Neural crest cell (in vitro differentiated cells): ENCODE data around the gene SLC10A6. TPM values are rescaled to one million over a fixed set of nuclear protein-coding genes. Genes with fewer than 3 reads are reported as not detected.

Experiments
- DNase-seq: peaks from one replicate; pipeline ENCODE4 v3.0.0; 2021; ENCODE audit warnings: low read depth, mixed read lengths, low spot score
- H3K27ac Mint-ChIP-seq: one replicate; pipeline ENCODE4 v1.8.0; 2021; ENCODE audit warnings: mild to moderate bottlenecking, mixed read lengths; ENCODE audit not compliant: unreplicated experiment
- H3K27me3 Mint-ChIP-seq: 2 replicates; pipeline ENCODE4 v1.8.0; 2021; ENCODE audit warnings: low read depth, mild to moderate bottlenecking, mixed read lengths
- H3K36me3 Mint-ChIP-seq: 2 replicates; pipeline ENCODE4 v1.8.0; 2021; ENCODE audit warnings: low read depth, mild to moderate bottlenecking, mixed read lengths
- H3K4me1 Mint-ChIP-seq: 2 replicates; pipeline ENCODE4 v1.8.0; 2021; ENCODE audit warnings: mixed read lengths
- H3K4me3 Mint-ChIP-seq: one replicate; pipeline ENCODE4 v1.8.0; 2021; ENCODE audit warnings: mild to moderate bottlenecking, mixed read lengths
- H3K9me3 Mint-ChIP-seq: 2 replicates; pipeline ENCODE4 v1.8.0; 2021; ENCODE audit warnings: mixed read lengths
- total RNA-seq: library from RNA; stranded (reverse); gene quantifications from 2 replicates; pipeline ENCODE4 v1.2.1, GENCODE V29; 2021
- TF ChIP-seq, protein P1 (sequence below): fragments of 200-600 bp; sonication (generic); conservative IDR thresholded peaks from 2 replicates; pipeline ENCODE4 v1.5.0; 2021; ENCODE audit warnings: antibody characterized with exemption, mild to moderate bottlenecking

The SLC10A6 gene
- total RNA-seq, 1 donor from 2014 or later: not detected

- H3K9me3 Mint-ChIP-seq: peaks cover 4% of the 10 kb centered on the region
These were observed 23.7 kb downstream of the SLC10A6 start for GRCh38 chr4:86825511-86825910.

DNA sequence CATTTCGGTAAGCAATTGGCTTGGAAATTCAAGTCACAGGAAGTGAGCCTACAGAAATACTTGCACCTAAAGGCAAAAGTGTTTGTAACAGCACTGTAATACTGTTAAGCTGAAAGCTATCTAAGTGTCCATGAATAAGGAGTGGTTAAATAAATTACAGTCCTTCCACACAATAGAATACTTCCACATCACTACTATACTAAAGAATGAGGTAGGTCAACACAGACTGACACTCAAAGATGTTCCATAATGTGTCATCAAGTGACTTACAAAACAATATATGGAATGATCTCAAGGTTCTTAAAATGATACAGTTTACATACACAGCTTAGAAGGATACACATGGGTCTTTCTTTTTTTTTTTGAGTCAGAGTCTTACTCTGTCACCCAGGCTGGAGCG is 27.0 kb downstream of the SLC10A6 start:
- DNase-seq: no peak
- Mint-ChIP-seq H3K27me3 (no peaks in the 10 kb centered on the region), H3K9me3 (peaks cover 4% of the 10 kb centered on the region), H3K4me3 (no peak overlapping the region), H3K4me1 (peaks cover 11% of the 10 kb centered on the region), H3K36me3 (peaks cover 8% of the 10 kb centered on the region), H3K27ac (no peak overlapping the region)
- TF ChIP-seq, protein P1, sequence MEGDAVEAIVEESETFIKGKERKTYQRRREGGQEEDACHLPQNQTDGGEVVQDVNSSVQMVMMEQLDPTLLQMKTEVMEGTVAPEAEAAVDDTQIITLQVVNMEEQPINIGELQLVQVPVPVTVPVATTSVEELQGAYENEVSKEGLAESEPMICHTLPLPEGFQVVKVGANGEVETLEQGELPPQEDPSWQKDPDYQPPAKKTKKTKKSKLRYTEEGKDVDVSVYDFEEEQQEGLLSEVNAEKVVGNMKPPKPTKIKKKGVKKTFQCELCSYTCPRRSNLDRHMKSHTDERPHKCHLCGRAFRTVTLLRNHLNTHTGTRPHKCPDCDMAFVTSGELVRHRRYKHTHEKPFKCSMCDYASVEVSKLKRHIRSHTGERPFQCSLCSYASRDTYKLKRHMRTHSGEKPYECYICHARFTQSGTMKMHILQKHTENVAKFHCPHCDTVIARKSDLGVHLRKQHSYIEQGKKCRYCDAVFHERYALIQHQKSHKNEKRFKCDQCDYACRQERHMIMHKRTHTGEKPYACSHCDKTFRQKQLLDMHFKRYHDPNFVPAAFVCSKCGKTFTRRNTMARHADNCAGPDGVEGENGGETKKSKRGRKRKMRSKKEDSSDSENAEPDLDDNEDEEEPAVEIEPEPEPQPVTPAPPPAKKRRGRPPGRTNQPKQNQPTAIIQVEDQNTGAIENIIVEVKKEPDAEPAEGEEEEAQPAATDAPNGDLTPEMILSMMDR: no peak

More at GRCh38 chr4:86825511-86825910, 23.7 kb downstream of the SLC10A6 start:
- peak overlapping the region; percentile 21 for H3K27ac Mint-ChIP-seq
- H3K36me3 Mint-ChIP-seq: no peaks in the 10 kb centered on the region
- TF ChIP-seq, protein P1: no peak
- no peak overlapping the region for H3K4me3 Mint-ChIP-seq
- no peak for DNase-seq
- no peaks in the 10 kb centered on the region for H3K4me1 Mint-ChIP-seq
- no peaks in the 10 kb centered on the region for H3K27me3 Mint-ChIP-seq

- Mint-ChIP-seq H3K27me3 (no peaks in the 10 kb centered on the region), H3K4me3 (no peak overlapping the region), H3K27ac (no peak overlapping the region), H3K36me3 (peaks cover 14% of the 10 kb centered on the region), H3K4me1 (peaks cover 11% of the 10 kb centered on the region), H3K9me3 (peaks cover 4% of the 10 kb centered on the region)
- DNase-seq: no peak
- TF ChIP-seq, protein P1: no peak
These were observed 28.0 kb downstream of the SLC10A6 start for GRCh38 chr4:86821151-86821550.

DNA sequence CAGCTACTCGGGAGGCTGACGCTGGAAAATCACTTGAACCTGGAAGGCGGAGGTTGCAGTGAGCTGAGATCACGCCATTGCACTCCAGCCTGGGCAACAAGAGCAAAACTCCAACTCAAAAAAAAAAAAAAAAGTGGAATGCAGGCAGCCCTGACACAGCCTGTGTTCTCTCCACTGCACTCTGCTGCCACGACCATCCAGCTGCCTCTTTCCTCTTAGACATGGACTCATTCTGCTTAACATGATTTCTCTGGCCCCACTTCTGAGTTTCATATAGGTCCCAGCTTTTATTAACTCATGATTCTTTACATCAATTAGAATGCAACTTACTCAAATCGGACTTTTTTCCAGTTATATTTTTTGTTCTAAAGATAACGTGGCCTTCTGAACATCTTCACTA is 29.6 kb downstream of the SLC10A6 start:
- Mint-ChIP-seq H3K4me3 (no peak overlapping the region), H3K36me3 (peaks cover 27% of the 10 kb centered on the region), H3K27me3 (no peaks in the 10 kb centered on the region), H3K4me1 (peaks cover 11% of the 10 kb centered on the region), H3K9me3 (peaks cover 4% of the 10 kb centered on the region), H3K27ac (no peak overlapping the region)
- no peak for DNase-seq
- TF ChIP-seq, protein P1: no peak

- no peak overlapping the region for H3K4me3 Mint-ChIP-seq
- H3K27me3 Mint-ChIP-seq: no peaks in the 10 kb centered on the region
- H3K9me3 Mint-ChIP-seq: peaks cover 4% of the 10 kb centered on the region
- peaks cover 32% of the 10 kb centered on the region for H3K36me3 Mint-ChIP-seq
- TF ChIP-seq, protein P1: no peak
- peak overlapping the region; percentile 75 for H3K27ac Mint-ChIP-seq
- no peak for DNase-seq
- H3K4me1 Mint-ChIP-seq: peaks cover 11% of the 10 kb centered on the region
These were observed 30.3 kb downstream of the SLC10A6 start for GRCh38 chr4:86818841-86819240.

DNA sequence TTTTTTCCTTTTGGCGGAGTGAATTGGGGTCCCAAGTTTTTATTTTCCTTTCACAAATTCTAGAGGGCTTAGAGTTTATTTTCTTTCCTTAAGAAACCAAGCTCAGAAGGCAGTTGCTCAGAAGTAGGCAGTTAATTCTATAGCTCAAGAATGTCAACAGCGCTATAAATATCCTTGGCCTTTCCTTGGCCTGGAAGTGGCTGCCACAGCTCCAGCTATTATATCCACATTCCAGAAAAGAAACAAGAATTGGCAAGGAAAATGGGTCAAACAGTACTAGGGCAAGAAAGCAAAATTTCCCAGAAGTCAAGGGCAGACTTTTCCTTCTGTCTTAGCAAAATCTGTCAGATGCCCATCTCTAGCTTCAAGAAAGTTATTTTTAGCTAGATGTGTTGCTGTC is 31.0 kb downstream of the SLC10A6 start:
- no peak overlapping the region for H3K4me3 Mint-ChIP-seq
- no peak for DNase-seq
- TF ChIP-seq, protein P1: no peak
- peaks cover 4% of the 10 kb centered on the region for H3K9me3 Mint-ChIP-seq
- H3K27me3 Mint-ChIP-seq: no peaks in the 10 kb centered on the region
- H3K27ac Mint-ChIP-seq: no peak overlapping the region
- peaks cover 36% of the 10 kb centered on the region for H3K36me3 Mint-ChIP-seq
- peaks cover 11% of the 10 kb centered on the region for H3K4me1 Mint-ChIP-seq
